Keratinocyte (primary cell): ENCODE data around the gene RAPGEF1.
"Not testable (repeated sequence)": the region's sequence is repeated elsewhere in the genome, so short reads cannot be mapped to it uniquely, and the experiment has no call there.

Experiments used
- CTCF ChIP-seq, 3 experiments: IDR thresholded peaks in 1 of 3; conservative IDR thresholded peaks in 1 of 3; optimal IDR thresholded peaks in 1 of 3; 2 replicates in 2 of 3; 3 replicates in 1 of 3; pipeline versions ENCODE3 to v1.5.1; 2011; ENCODE audit warnings: low read length in 3 of 3, mild to moderate bottlenecking in 3 of 3, moderate library complexity in 2 of 3, control low read depth in 1 of 3, inconsistent platforms in 1 of 3; ENCODE audit not compliant: insufficient read depth in 2 of 3; ENCODE audit errors: extremely low read depth in 1 of 3
- EZH2 ChIP-seq: IDR thresholded peaks from one replicate; pipeline ENCODE4 v1.6.1; 2012; ENCODE audit warnings: inconsistent platforms, mild to moderate bottlenecking, low read length, moderate library complexity

- TF ChIP-seq CTCF (optimal IDR thresholded peaks at IDR 0.05 in 1 of 3, IDR thresholded peaks at IDR 0.05 in 1 of 3, conservative IDR thresholded peaks at IDR 0.05 in 1 of 3; ENCODE audit: extremely low read depth in 1 of 3, insufficient read depth in 2 of 3, low read length in 3 of 3); EZH2: not testable (repeated sequence)
These were observed 58.0 kb downstream of the RAPGEF1 start for GRCh38 chr9:131681826-131682225.
